ENCODE data around the gene RAF1.

The RAF1 gene

DNA sequence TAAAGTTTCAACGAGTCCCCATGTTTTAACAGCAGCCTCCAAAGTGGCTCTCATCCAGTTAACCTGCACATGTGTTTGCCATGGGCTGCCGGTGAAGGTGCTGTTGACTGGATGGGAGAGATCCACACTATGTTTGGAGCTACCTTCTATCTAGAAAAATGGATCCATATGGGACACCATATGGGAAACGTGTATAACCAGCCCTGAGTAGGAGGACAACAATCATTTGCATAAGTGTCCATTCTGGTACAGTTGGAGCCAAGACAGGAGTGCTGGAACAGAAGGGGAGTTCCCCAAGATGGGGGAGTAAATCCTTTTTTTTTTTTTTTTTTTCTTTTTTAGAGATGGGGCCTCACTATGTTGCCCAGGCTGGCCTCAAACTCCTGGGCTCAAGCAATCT lies 70.4 kb downstream of the RAF1 start:
- DNase-seq (ENCODE audit: low read depth in 2 of 2, low spot score in 1 of 2): no peak

DNA sequence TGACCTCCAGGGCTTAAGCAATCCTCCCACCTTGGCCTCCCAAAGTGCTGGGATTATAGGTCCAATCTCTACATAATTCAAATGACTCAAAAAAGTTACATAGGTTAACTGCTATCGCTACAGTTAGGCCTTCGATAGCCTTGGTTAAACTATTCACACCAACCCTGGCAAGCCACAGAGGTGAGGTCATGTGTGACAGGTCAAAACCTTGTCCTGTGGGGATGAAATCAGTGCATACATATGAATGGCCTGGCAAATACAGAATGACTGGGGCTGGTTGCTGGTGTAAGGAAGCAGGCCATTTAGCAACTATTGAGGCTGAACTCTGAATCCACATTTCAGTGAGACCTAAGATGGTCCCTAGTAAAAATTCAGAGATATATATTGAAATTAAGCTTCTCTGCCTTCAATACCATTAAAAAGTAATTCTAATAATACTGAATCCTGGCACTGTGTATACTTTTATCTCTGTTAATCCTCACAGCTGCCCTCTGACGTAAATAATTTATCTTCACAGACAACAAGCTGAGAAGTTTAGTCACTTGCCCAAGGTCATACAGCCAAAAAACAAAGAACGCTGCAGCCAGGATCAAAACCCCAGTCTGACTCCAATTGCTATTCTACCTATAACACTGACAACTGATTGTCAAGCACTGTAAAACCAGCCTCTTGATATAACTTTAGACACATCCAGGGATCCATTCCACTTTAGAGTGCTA lies 71.8 kb downstream of the RAF1 start:
- no peak for DNase-seq (ENCODE audit: low read depth in 2 of 2, low spot score in 1 of 2)

DNA sequence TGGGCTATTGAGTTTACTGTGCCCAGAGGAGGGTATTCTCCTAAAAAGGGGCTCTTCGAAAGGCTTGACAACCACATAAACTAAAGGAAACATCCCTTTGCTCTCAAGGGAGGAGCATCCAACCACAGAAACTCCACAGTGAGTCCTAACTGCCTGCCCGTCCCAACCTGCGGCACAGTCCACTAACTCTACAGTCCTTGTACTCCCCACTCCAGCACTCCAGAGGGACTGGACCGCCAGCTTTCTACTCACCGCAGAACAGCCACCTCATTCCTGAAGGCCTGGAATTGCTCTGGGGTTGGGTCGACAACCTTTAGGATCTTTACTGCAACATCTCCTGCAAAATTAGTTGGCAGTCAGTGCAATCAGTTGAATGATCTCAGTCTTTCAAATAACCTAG lies 72.5 kb downstream of the RAF1 start:
- no peak for DNase-seq (ENCODE audit: low read depth in 2 of 2, low spot score in 1 of 2)

DNA sequence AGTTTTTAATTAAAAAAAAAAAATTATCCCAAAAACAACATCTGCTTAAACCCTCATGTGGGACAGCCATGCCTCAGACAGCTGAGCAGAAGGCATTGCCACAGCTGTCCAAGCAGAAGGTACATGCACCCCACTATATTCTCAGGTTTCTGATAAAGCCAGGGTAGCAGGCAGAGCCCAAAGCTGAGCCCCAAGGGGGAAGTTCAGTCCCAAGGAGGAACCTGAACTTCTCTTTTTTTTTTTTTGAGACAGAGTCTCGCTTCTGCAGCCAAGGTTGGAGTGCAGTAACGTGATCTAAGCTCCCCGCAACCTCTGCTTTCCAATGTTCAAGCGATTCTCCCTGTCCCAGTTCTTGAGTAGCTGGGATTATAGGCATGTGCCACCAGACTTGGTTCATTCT lies 73.8 kb downstream of the RAF1 start:
- DNase-seq (ENCODE audit: low read depth in 2 of 2, low spot score in 1 of 2): no peak

DNA sequence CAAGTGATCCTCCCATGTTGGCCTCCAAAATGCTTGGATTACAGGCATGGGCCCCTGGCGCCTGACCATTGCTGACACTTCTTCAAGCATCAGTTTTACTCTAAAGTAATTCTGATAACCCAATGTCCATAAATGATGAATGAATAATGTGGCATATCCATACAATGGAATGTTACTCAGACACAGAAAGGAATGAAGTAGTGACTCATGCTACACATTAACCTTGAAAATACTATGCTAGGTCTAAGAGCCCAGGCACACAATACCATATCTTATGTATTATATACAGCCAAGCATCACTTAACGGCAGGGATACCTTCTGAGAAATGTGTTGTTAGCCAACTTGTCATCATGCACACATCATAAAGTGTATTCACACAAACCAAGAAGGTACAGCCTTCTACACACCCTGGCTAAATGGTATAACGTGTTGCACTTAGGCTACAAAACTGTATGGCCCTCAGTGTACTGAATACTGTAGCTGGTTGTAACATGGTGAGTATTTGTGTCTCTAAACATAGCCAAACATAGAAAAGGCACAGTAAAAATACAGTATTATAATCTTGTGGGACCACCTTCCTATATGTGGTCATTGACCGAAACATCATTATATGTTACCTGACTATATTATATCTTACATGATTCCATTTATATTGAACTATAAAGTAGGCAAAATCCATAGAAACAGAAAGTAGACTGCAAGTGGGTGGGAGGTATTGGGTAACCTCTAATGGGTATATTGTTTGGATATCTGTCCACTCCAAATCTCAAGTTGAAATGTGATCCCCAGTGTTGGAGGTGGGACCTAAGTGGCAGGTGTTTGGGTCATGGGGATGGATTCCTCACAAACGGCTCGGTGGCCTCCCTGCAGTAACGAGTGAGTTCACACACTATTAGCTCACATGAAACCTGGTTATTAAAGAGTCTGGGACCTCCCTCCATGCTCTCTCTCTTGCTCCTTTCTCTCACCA lies 75.6 kb downstream of the RAF1 start:
- DNase-seq (ENCODE audit: low read depth in 2 of 2, low spot score in 1 of 2): no peak

DNA sequence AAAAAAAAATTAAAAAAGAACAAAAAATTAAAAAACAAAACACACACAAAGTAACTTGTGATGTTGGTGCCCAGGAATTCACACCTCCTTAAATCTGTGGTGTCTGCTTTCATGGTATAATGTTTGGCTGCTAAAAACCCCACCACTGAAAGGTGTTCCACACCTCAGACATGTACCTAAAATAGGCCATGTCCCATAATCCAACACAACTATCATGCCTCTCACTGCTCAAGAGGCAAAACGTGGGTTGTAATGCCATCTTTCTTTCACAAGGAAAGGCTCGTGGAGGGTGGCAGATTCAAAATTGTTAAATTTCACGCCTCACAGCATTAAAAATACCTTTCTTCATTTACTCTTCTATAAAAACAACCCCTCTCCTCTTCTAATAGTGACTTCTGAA lies 77.5 kb downstream of the RAF1 start:
- no peak for DNase-seq (ENCODE audit: low read depth in 2 of 2, low spot score in 1 of 2)

DNA sequence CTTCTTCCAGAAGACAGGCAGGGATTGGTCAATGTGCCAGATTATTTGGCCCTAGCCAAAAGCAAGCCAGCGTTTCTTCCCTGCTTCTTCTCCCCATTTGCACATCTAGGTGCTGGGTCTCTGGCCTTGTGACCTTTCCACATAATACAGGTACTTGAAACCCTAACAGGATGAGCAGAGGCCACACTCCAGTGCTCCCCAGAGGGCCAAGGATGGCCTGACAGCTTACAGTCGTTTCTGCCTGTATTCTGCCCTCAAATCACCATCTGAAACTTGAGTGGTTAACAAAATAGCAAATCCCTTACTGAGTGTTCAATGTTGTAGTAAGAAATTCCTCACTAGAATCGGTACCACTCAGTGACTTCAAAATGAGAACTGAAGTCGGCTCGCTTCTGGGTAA lies 77.9 kb downstream of the RAF1 start:
- no peak for DNase-seq (ENCODE audit: low read depth in 2 of 2, low spot score in 1 of 2)

DNA sequence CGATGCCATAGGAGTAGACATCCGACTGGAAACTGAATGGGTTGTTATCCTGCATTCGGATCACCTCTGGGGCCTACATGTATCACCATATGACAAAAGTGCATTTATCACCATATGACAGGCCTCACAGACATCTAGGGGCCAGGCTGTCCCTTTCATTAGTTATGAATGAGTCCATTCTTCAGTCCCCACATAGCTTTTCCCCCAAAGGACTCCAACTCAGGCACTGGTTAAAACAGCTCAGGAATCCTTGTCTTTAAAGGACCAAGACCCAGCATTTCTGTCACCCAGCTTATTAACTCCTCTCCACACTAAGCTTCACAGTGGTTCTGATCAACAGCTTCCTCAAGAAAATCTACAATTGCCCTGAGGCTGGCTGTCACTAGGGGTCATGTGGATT lies 78.7 kb downstream of the RAF1 start:
- DNase-seq (ENCODE audit: low read depth in 2 of 2, low spot score in 1 of 2): no peak

DNA sequence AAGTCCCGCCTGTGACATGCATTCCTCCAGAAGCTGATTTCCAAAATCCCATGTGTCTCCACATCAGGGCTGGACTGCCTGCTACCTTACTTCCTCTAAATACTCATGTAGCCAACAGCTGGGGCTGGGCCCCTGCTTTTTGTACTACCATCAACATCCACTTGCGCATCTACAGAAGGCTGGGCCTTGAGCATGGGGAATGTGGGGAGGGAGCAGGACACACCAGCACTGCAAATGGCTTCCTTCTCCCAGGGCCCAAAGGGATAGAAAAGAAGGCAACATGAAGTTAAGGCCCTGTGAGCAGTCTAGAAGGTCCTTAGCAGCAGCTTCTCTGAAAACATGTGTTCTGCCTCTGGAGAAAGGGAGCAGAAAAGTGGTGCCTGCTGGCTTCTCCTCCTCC lies 79.8 kb downstream of the RAF1 start:
- no peak for DNase-seq (ENCODE audit: low read depth in 2 of 2, low spot score in 1 of 2)

DNA sequence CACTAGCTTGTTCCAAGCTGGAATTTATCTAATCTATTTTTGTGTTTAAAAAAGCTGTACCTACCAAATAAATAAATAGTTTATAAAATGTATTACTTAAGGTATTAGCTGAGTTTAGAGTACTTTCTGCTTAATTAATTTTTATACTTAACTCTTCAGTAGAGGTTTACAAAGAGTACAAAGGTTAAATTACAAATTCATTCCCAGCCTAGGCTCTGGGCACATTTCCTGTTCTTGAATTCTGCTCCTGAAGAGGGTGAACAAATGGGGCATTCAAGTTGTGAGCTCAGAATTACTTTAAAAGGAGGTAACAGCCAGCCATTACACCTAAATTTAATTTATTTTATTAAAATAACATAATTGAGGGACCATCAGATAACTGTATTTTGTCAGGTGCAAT lies 80.6 kb downstream of the RAF1 start:
- no peak for DNase-seq (ENCODE audit: low read depth in 2 of 2, low spot score in 1 of 2)

DNA sequence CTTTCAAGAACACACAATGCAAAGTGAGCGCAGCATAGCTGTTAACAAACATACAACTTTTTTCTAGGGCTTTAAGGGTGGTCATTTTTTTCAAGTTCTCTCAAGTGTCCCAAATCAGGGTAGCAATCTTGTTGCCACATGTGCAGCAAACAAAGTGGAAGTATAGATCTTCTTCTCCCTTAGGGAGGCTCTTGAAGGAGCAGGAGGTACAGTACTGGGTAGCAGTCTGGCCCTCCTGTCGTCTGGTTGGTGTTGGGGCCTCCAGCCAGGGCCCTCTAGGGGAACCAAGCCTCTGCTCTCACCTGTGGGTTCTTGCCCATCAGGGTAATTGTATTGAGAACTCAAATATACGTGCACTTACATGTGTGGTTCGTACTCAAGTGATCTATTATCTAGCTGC lies 81.2 kb downstream of the RAF1 start:
- no peak for DNase-seq (ENCODE audit: low read depth in 2 of 2, low spot score in 1 of 2)

DNA sequence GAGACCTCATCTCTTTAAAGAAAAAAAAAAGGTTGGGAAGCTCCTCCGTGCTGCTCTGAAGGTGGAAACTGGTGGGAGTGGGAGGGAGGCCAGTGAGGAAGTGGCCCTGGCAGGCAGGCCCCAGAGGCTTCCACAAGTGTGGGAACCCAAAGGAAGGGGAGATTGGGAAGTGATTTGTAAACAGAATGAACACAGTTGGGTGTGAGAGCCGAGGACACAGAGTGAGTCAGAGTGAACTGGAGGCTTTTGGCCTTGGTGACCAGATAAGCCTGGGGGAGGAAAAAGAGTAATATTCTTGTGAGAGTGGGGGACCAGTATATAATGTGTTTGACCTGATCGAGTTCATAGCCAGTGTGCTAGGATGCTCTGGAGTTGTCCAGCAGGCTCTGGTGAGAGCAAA lies 84.0 kb downstream of the RAF1 start:
- DNase-seq (ENCODE audit: low read depth in 2 of 2, low spot score in 1 of 2): no peak

DNA sequence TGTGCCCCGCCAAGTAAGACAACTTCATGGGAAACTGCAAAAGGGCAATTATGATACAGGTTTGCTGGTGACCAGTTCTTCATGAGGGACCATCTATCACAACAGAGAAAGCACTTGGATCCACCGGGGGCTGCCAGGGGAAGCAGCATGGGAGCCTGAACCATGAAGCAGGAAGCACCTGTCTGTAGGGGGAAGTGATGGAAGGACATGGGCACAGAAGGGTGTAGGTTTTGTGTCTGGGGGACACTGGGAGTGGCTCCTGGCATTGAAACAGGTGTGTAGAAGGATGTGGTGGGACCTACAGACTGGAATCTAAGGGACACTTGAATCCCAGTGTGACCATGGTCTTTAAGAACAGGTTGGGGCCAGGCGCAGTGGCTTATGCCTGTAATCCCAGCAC lies 84.5 kb downstream of the RAF1 start:
- DNase-seq (ENCODE audit: low read depth in 2 of 2, low spot score in 1 of 2): no peak

DNA sequence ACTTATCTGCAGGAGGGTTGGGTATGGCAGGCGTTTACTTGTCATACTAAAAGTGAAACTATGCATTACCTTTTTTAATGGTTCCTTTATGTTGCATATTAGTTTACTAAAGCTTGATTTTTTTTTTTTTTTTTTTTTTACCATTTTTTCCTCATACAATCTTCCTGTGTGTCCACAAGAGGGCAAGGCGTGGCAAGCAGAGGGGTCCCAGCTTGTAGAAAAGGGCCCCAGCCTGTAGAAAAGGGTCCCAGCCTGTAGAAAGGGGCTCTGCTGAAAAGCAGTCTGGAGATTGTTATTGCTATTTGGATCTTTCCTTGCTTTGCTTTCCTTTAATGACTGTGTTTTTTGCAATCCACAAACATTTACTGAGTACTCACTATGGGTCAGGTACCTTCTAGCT lies 85.2 kb downstream of the RAF1 start:
- no peak for DNase-seq (ENCODE audit: low read depth in 2 of 2, low spot score in 1 of 2)

DNA sequence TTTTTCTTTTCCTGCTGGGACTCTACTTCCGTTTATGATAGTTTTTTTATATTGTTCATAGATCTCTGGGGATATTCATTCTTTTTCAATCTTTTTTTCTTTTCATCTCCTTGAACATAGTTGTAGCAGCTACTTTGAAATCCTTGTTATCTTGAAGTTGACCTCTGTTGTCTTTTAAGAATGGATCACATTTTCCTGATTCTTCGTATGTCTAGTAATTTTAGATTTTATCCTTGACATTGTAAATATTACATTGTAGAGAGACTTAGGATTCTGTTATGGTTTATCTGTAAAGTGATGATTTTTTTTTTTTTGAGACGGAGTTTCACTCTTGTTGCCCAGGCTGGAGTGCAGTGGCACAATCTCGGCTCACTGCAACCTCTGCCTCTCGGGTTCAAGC lies 86.5 kb downstream of the RAF1 start:
- no peak for DNase-seq (ENCODE audit: low read depth in 2 of 2, low spot score in 1 of 2)

DNA sequence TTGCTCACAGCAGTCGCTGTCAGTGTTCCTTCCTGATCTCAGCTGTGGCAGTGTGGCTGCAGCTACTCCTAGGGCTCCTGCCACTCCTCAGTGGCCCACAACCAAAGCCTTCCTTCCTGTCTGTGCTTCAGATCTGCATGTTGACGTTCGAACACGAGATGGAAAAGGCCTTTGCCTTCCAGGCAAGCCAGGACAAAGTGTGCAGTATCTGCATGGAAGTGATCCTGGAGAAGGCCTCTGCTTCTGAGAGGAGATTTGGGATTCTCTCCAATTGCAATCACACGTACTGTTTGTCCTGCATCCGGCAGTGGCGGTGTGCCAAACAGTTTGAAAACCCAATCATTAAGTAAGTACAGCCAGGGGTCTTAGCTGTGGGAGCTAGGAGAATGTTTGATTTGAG lies 89.3 kb downstream of the RAF1 start:
- DNase-seq (ENCODE audit: low read depth in 2 of 2, low spot score in 1 of 2): no peak

DNA sequence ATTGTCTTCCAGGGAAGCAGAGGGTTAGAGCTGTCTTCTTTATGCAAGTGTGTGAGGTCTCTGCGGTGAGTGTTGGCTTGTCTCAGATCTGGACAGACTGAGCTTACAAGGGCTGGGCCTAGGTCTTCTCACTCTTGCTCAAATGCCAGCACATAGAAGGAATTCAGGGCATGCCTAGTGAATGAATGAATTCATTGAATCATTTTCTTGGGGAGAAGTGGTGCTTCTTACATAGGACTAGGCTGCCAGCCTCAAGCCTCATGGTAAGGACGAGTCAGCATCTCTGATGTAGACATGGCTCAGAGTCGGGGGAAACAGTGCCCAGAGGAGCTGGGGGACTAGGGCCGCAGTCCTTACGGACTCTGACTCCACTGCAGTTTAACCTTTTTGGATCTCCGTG lies 89.8 kb downstream of the RAF1 start:
- DNase-seq (ENCODE audit: low read depth in 2 of 2, low spot score in 1 of 2): no peak

DNA sequence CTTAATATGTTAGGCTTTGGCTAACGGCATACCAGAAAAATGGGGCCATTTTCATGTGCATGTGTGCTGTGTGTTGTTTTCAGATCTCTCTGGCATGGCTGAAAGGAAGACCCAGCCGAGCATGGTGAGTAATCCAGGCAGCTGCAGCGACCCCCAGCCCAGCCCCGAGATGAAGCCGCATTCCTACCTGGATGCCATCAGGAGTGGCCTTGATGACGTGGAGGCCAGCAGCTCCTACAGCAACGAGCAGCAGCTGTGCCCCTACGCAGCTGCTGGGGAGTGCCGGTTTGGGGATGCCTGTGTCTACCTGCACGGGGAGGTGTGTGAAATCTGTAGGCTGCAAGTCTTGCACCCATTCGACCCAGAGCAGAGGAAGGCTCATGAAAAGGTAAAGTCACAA lies 91.9 kb downstream of the RAF1 start:
- no peak for DNase-seq (ENCODE audit: low read depth in 2 of 2, low spot score in 1 of 2)

DNA sequence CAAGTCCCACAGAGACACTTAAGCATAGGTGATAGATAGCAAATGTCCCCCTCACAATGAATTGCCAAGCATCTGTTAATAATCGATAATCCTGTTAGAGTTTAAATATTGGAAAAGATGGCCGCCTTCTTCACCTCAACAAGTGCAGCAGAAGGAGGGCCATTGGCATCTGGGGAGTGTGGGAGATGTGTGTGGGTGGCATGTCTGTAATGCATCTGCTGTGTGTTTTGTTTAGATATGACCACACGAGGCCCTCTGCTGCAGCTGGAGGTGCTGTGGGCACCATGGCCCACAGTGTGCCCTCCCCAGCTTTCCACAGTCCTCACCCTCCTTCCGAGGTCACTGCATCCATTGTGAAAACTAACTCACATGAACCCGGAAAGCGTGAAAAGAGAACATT lies 94.1 kb downstream of the RAF1 start:
- DNase-seq (ENCODE audit: low read depth in 2 of 2, low spot score in 1 of 2): no peak

DNA sequence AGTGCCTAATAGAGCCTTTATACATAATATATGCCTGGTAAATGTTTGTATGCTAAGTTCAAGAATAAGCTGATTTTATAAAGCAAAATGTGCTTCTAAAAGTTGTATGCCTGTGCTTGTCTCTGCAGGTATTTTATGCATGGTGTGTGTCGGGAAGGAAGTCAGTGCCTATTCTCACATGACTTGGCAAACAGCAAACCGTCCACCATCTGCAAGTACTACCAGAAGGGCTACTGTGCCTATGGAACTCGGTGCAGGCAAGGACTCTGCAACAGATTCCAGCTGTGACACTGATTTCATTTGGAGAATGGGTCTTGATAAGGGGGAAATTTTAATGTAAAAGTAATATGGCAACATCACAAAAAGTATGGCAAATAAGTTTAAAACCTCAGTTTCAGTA lies 95.2 kb downstream of the RAF1 start:
- DNase-seq (ENCODE audit: low read depth in 2 of 2, low spot score in 1 of 2): no peak

DNA sequence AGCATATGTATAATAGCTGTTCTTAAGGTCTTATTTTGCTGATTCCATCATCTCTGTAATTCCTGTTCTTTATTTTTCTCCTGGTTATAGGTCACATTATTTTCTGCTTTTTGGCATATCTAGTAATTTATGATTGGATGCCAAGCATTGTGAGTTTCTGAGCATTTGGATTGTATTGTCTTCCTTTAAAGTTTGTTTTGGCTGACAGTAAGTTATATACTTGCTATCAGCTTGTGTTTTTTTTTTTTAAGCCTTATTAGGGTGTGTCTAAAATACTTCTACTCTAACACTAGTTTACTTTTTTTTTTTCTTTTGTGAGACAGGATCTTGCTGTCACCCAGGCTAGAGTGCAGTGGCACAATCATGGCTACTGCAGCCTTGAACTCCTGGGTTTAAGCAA lies 96.9 kb downstream of the RAF1 start:
- no peak for DNase-seq (ENCODE audit: low read depth in 2 of 2, low spot score in 1 of 2)

DNA sequence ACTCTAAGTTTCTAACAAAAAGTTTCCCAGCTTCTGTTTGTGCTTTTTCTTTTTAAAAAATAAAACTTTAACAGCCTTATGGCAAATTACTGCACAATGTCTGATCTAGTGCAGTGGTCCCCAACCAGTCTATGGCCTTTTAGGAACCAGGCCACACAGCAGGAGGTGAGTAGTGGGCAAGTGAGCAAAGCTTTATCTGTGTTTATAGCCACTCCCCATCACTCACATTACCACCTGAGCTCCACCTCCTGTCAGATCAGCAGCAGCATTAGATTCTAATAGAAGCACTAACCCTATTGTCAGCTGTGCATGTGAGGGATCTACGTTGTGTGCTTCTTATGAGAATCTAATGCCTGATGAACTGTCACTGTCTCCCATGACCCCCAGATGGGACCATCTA lies 101.5 kb downstream of the RAF1 start:
- no peak for DNase-seq (ENCODE audit: low read depth in 2 of 2, low spot score in 1 of 2)

DNA sequence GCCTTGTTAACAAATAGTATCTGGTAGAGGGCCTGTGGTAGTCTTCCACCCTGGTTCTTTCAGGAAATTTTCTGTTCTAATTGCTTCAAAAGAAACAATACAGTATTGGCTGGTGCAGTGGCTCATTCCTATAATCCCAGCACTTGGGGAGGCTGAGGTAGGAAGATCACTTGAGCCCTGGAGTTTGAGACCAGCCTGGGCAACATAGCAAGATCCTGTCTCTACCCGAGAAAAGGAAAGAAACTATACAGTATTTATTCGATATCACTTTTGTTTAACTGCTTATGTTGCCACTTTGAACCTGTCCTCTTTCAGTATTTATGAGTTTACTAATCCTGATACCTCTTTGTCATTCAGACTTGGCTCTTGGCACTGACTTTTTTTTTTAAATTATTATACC lies 102.5 kb downstream of the RAF1 start:
- DNase-seq (ENCODE audit: low read depth in 2 of 2, low spot score in 1 of 2): no peak
